Kidney epithelial cell (primary cell): ENCODE data around the gene NMT2. TPM values are rescaled to one million over a fixed set of nuclear protein-coding genes. Genes with fewer than 3 reads are reported as not detected.
"Not testable (repeated sequence)": the region's sequence is repeated elsewhere in the genome, so short reads cannot be mapped to it uniquely, and the experiment has no call there.

Experiments
- DNase-seq: peaks from one replicate; pipeline ENCODE4 v3.0.0-alpha.2; 2010; ENCODE audit warnings: low read depth
- H3K27me3 ChIP-seq: 2 replicates; pipeline ENCODE4 v1.6.0; 2011; ENCODE audit warnings: low read length; ENCODE audit not compliant: control insufficient read depth, insufficient read depth
- H3K36me3 ChIP-seq: 2 replicates; pipeline ENCODE4 v1.5.1; 2011; ENCODE audit warnings: low read length; ENCODE audit not compliant: control insufficient read depth, insufficient read depth
- H3K4me3 ChIP-seq: 2 replicates; pipeline ENCODE4 v1.5.1; 2011; ENCODE audit warnings: low read depth, mild to moderate bottlenecking, control low read depth, low read length
- total RNA-seq: library from RNA; depleted of rRNA; stranded (reverse); fragments of >200 nt; gene quantifications from 2 replicates; pipeline ENCODE4 v1.2.3, GENCODE V29; 2015
- TF ChIP-seq, protein P1 (sequence below): IDR thresholded peaks from 2 replicates; pipeline ENCODE4 v1.5.1; 2011; ENCODE audit warnings: mild to moderate bottlenecking, moderate library complexity, low read length, control low read depth, inconsistent platforms; ENCODE audit not compliant: insufficient read depth, poor library complexity, severe bottlenecking

The NMT2 gene
- total RNA-seq, 1 donor from 2014 or later: 8.0 TPM

- Histone ChIP-seq H3K36me3 (peaks cover 1% of the 10 kb centered on the region), H3K27me3 (no peaks in the 10 kb centered on the region), H3K4me3 (no peak overlapping the region)
- TF ChIP-seq, protein P1, sequence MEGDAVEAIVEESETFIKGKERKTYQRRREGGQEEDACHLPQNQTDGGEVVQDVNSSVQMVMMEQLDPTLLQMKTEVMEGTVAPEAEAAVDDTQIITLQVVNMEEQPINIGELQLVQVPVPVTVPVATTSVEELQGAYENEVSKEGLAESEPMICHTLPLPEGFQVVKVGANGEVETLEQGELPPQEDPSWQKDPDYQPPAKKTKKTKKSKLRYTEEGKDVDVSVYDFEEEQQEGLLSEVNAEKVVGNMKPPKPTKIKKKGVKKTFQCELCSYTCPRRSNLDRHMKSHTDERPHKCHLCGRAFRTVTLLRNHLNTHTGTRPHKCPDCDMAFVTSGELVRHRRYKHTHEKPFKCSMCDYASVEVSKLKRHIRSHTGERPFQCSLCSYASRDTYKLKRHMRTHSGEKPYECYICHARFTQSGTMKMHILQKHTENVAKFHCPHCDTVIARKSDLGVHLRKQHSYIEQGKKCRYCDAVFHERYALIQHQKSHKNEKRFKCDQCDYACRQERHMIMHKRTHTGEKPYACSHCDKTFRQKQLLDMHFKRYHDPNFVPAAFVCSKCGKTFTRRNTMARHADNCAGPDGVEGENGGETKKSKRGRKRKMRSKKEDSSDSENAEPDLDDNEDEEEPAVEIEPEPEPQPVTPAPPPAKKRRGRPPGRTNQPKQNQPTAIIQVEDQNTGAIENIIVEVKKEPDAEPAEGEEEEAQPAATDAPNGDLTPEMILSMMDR: peak; percentile 88
- DNase-seq: no peak
Observed at GRCh38 chr10:15209827-15210509, 41.5 kb upstream of the NMT2 start.

DNA sequence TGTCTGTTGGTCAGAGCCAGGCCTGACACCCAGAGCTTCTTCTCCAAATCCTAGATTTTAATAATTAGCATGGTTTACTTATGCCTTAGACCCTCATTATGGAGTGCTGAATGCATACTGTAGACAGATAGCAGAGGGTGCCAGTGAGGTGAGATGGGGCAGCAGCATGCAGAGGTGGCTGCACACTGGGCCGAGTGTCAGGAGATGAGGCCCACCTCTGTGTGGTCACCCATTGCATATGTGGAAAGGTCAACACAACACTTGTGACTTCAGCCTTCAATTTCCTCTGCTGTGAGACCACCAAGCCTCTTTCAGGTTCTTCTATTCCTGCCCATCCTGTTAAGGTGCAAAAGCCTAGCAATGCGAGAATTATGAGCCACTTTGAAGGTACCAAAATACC, 39.7 kb upstream of the NMT2 start:
- DNase-seq: no peak
- no peaks in the 10 kb centered on the region for H3K27me3 ChIP-seq
- no peak overlapping the region for H3K4me3 ChIP-seq
- TF ChIP-seq, protein P1: no peak
- no peaks in the 10 kb centered on the region for H3K36me3 ChIP-seq

DNA sequence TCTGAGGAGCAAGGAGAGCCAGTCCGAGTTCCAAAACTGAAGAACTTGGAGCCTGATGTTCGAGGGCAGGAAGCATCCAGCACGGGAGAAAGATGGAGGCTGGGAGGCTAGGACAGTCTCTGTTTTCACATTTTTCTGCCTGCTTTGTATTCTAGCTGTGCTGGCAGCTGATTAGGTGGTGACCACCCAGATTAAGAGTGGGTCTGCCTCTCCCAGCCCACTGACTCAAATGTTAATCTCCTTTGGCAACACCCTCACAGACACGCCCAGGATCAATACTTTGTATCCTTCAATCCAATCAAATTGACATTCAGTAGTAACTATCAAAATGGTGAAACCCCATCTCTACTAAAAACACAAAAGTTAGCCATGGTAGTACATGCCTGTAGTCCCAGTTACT, 38.9 kb upstream of the NMT2 start:
- not testable (repeated sequence) for H3K4me3 ChIP-seq, DNase-seq, H3K36me3 ChIP-seq, H3K27me3 ChIP-seq

GRCh38 chr10:15202639-15203038, 34.1 kb upstream of the NMT2 start:
- H3K27me3 ChIP-seq: no peaks in the 10 kb centered on the region
- no peak for DNase-seq
- TF ChIP-seq, protein P1: no peak

GRCh38 chr10:15202301-15202621, 33.8 kb upstream of the NMT2 start:
- not testable (repeated sequence) for H3K36me3 ChIP-seq, H3K4me3 ChIP-seq, H3K27me3 ChIP-seq, DNase-seq

More at GRCh38 chr10:15202639-15203038, 34.1 kb upstream of the NMT2 start:
- no peaks in the 10 kb centered on the region for H3K36me3 ChIP-seq
- no peak overlapping the region for H3K4me3 ChIP-seq

DNA sequence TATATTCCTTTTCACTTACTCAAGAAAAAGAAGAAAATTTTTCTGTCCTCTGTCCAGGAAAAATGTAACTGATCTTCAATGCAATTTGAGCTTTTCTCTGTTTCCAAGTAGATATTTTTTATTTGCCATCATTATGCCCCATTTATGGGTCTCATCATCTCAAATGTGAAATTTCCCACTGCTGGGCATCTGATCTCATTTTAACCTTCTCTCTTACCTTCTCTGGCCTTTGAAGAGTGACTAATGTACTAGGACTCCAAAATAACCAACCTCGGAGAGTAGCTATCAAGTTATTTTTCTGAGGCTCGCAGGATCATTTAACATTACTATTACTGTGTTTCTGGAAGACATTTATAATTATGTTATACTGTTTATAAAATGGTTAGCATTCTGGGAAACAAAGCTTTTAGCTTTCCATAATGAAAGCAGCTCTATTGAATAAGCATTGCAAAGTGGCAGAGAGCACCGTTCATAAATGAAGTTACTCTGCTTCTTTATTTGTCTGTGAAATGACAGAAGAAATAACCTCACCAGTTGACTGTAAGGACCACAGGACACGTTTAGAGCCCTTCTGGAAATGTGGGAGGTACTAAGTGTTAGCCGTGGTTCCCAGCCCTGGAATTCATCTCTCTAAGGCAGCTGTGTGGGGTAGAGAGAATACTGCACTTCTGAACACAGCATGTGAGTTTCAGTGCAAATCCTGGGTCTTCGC, 33.3 kb upstream of the NMT2 start:
- TF ChIP-seq, protein P1: no peak
- DNase-seq: peak; percentile 39
- Histone ChIP-seq H3K27me3 (no peaks in the 10 kb centered on the region), H3K4me3 (no peak overlapping the region), H3K36me3 (no peaks in the 10 kb centered on the region)

DNA sequence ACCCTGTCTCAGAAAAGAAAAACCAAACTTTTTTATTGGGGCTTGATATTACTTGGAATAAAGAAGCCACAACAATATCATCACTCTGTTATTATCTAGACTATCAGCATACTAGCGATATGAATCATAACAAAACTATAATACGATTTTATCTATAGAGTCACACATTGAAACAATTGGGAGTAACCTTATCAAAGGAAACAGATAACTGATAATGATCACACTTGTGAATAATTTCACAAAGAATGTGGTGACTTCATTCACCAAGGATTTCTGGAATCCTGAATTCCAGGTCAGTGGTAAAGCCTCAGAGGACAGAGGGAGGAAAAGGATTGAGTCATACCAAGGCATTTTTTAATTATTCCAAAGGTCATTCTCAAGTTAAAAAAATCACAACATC, 32.1 kb upstream of the NMT2 start:
- no peaks in the 10 kb centered on the region for H3K27me3 ChIP-seq
- peak; percentile 83 for DNase-seq
- H3K4me3 ChIP-seq: no peak overlapping the region
- H3K36me3 ChIP-seq: no peaks in the 10 kb centered on the region
- TF ChIP-seq, protein P1: no peak
